DOHH2 (cell line): ENCODE data around the gene B4GALT3.

ENCODE experiments used
- H3F3A ChIP-seq: fragments of 200-600 bp; sonication (generic), shearing (Covaris generic); 2 replicates; pipeline ENCODE4 v1.6.0; 2016; ENCODE audit warnings: antibody characterized with exemption, mild to moderate bottlenecking; ENCODE audit not compliant: control insufficient read depth, insufficient read depth
- H3K27ac ChIP-seq: fragments of 200-600 bp; sonication (generic); 2 replicates; pipeline ENCODE4 v1.5.1; 2014; ENCODE audit warnings: low read depth, mild to moderate bottlenecking, low read length, moderate library complexity
- H3K27me3 ChIP-seq: fragments of 200-600 bp; sonication (generic); 2 replicates; pipeline ENCODE4 v1.6.1; 2014; ENCODE audit warnings: mild to moderate bottlenecking, low read length, mixed read lengths; ENCODE audit not compliant: control insufficient read depth
- H3K36me3 ChIP-seq: fragments of 200-600 bp; sonication (generic); 2 replicates; pipeline ENCODE4 v1.6.1; 2014; ENCODE audit warnings: mild to moderate bottlenecking, low read length, moderate library complexity, mixed read lengths; ENCODE audit not compliant: control insufficient read depth
- H3K4me1 ChIP-seq: fragments of 200-600 bp; sonication (generic); 2 replicates; pipeline ENCODE4 v1.6.1; 2014; ENCODE audit warnings: mild to moderate bottlenecking, low read length, mixed read lengths; ENCODE audit not compliant: control insufficient read depth
- H3K4me2 ChIP-seq: fragments of 200-600 bp; sonication (generic); 2 replicates; pipeline ENCODE4 v1.6.0; 2014; ENCODE audit warnings: mild to moderate bottlenecking, low read length, moderate library complexity
- H3K4me3 ChIP-seq: fragments of 200-600 bp; sonication (generic); 2 replicates; pipeline ENCODE4 v1.5.1; 2014; ENCODE audit warnings: mild to moderate bottlenecking, low read length, mixed read lengths
- H3K79me2 ChIP-seq: fragments of 200-600 bp; sonication (generic); 2 replicates; pipeline ENCODE4 v1.6.1; 2014; ENCODE audit warnings: mild to moderate bottlenecking, low read length, mixed read lengths; ENCODE audit not compliant: control insufficient read depth
- H3K9me2 ChIP-seq: fragments of 200-600 bp; sonication (generic); replicated peaks from 2 replicates; pipeline ENCODE4 v1.6.1; 2014; ENCODE audit warnings: mild to moderate bottlenecking, low read length, mixed read lengths; ENCODE audit not compliant: control insufficient read depth
- H3K9me3 ChIP-seq: fragments of 200-600 bp; sonication (generic); 2 replicates; pipeline ENCODE4 v1.6.1; 2014; ENCODE audit warnings: antibody characterized with exemption, low read length, mixed read lengths; ENCODE audit not compliant: control insufficient read depth, insufficient read depth
- H4K20me1 ChIP-seq: fragments of 200-600 bp; sonication (generic); 2 replicates; pipeline ENCODE4 v1.6.0; 2014; ENCODE audit warnings: low read depth, mild to moderate bottlenecking, antibody characterized with exemption, low read length, moderate library complexity; ENCODE audit not compliant: control insufficient read depth, insufficient read depth
- CTCF ChIP-seq: fragments of 200-600 bp; sonication (generic); IDR thresholded peaks from one replicate; pipeline ENCODE4 v1.5.1; 2014; ENCODE audit warnings: antibody characterized with exemption, mild to moderate bottlenecking, low read depth, low read length; ENCODE audit not compliant: poor library complexity, severe bottlenecking
- EZH2phosphoT487 ChIP-seq: fragments of 200-600 bp; sonication (generic); IDR thresholded peaks from 2 replicates; pipeline ENCODE4 v1.6.1; 2017; ENCODE audit warnings: borderline replicate concordance, mild to moderate bottlenecking, antibody characterized with exemption, low read length, moderate library complexity, mixed read lengths

Gene B4GALT3

GRCh38 chr1:161198897-161199431 is 21.7 kb upstream of the B4GALT3 start, which contains the start of gene ADAMTS4:
TSS of gene ADAMTS4 (minus strand) at chr1:161199054. CDS start at chr1:161198627, 427 bp downstream.
- H3K27ac ChIP-seq = no peak within 1 kb of the TSS
- H3K4me2 ChIP-seq = no peak within 1 kb of the TSS

GRCh38 chr1:161198194-161198896 is 21.0 kb upstream of the B4GALT3 start:
- TF ChIP-seq CTCF (no peak), EZH2phosphoT487 (no peak)
- Histone ChIP-seq H3K9me2 (no peaks in the 10 kb centered on the region), H3K9me3 (no peaks in the 10 kb centered on the region), H3K4me3 (no peak overlapping the region), H3K4me2 (no peak overlapping the region), H3K79me2 (peaks cover 11% of the 10 kb centered on the region), H4K20me1 (no peaks in the 10 kb centered on the region), H3K4me1 (peaks cover 48% of the 10 kb centered on the region), H3K27ac (no peak overlapping the region), H3F3A (0 out of 2 replicates have a peak, but pooled peaks cover 3% of the 10 kb centered on the region), H3K27me3 (no peaks in the 10 kb centered on the region), H3K36me3 (peaks cover 2% of the 10 kb centered on the region)

More at GRCh38 chr1:161198897-161199431, 21.7 kb upstream of the B4GALT3 start, which contains the start of gene ADAMTS4:
- TF ChIP-seq CTCF (no peak), EZH2phosphoT487 (no peak)
- Histone ChIP-seq H3K36me3 (peaks cover 8% of the 10 kb centered on the region), H3K4me3 (no peak within 1 kb of the TSS), H3K9me3 (no peaks in the 10 kb centered on the region), H3K27me3 (no peaks in the 10 kb centered on the region), H4K20me1 (no peaks in the 10 kb centered on the region), H3K79me2 (peaks cover 17% of the 10 kb centered on the region), H3F3A (0 out of 2 replicates have a peak, but pooled peaks cover 3% of the 10 kb centered on the region), H3K9me2 (no peaks in the 10 kb centered on the region), H3K4me1 (peaks cover 52% of the 10 kb centered on the region)

- Histone ChIP-seq H3K27ac (no peak overlapping the region), H3F3A (0 out of 2 replicates have a peak, but pooled peaks cover 3% of the 10 kb centered on the region), H3K4me3 (no peak overlapping the region), H3K36me3 (no peaks in the 10 kb centered on the region; the same call in 1 of the 2 replicates), H3K9me2 (no peaks in the 10 kb centered on the region), H4K20me1 (no peaks in the 10 kb centered on the region), H3K4me1 (peaks cover 43% of the 10 kb centered on the region), H3K27me3 (no peaks in the 10 kb centered on the region), H3K79me2 (peaks cover 4% of the 10 kb centered on the region), H3K9me3 (no peaks in the 10 kb centered on the region), H3K4me2 (no peak overlapping the region)
- TF ChIP-seq CTCF (no peak), EZH2phosphoT487 (no peak)
Observed at GRCh38 chr1:161197560-161198193, 20.4 kb upstream of the B4GALT3 start.
